ENCODE measurements around the gene MEG3. TPM values are rescaled to one million over a fixed set of nuclear protein-coding genes. Genes with fewer than 3 reads are reported as not detected.

MEG3 gene
- polyA plus RNA-seq, 1 donor from 2014 or later, result not detected

DNA sequence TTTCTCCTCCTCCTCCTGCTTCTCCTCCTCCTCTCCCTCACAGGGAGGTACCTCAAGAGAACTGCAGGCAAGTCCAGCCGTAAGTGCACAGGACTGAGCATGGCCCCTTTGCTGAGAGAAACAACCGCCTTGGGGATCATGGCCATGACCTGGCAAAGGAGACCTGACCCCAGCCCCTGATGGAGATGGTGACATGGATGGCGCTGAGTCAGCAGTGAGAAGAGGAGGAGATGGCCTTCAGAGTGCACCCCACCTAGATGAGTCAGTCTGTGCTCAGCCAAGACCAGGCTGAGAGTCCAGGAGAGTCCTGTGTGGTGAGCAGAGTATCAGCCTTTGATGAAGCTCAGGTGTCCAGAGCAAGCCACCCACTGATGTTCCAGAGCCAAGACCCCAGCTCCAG, 36.4 kb downstream of the MEG3 start:
- H3F3A ChIP-seq (ENCODE audit: insufficient read depth, low read length, poor library complexity, severe bottlenecking), result peaks cover 3% of the 10 kb centered on the region
- no peaks in the 10 kb centered on the region for H3K27me3 ChIP-seq (ENCODE audit: insufficient read depth, low read depth, low read length)
- no peaks in the 10 kb centered on the region for H4K20me1 ChIP-seq (ENCODE audit: insufficient read depth)
- no peak overlapping the region for H2AFZ ChIP-seq (ENCODE audit: low read depth, low read length)
- H3K9me3 ChIP-seq (ENCODE audit: low read length), result no peaks in the 10 kb centered on the region
- H3K36me3 ChIP-seq (ENCODE audit: insufficient read depth, low read length), result no peaks in the 10 kb centered on the region
- no peak for TF ChIP-seq TAF1 (IDR thresholded peaks at IDR 0.05; ENCODE audit: low read depth)
- no peak for TF ChIP-seq EZH2 (IDR thresholded peaks at IDR 0.05; ENCODE audit: borderline replicate concordance, insufficient read depth, low read length, poor library complexity, severe bottlenecking)
- no peak for TF ChIP-seq EP300 (conservative IDR thresholded peaks at IDR 0.05; ENCODE audit: poor library complexity, severe bottlenecking)
- TF ChIP-seq, protein P1, sequence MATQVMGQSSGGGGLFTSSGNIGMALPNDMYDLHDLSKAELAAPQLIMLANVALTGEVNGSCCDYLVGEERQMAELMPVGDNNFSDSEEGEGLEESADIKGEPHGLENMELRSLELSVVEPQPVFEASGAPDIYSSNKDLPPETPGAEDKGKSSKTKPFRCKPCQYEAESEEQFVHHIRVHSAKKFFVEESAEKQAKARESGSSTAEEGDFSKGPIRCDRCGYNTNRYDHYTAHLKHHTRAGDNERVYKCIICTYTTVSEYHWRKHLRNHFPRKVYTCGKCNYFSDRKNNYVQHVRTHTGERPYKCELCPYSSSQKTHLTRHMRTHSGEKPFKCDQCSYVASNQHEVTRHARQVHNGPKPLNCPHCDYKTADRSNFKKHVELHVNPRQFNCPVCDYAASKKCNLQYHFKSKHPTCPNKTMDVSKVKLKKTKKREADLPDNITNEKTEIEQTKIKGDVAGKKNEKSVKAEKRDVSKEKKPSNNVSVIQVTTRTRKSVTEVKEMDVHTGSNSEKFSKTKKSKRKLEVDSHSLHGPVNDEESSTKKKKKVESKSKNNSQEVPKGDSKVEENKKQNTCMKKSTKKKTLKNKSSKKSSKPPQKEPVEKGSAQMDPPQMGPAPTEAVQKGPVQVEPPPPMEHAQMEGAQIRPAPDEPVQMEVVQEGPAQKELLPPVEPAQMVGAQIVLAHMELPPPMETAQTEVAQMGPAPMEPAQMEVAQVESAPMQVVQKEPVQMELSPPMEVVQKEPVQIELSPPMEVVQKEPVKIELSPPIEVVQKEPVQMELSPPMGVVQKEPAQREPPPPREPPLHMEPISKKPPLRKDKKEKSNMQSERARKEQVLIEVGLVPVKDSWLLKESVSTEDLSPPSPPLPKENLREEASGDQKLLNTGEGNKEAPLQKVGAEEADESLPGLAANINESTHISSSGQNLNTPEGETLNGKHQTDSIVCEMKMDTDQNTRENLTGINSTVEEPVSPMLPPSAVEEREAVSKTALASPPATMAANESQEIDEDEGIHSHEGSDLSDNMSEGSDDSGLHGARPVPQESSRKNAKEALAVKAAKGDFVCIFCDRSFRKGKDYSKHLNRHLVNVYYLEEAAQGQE (IDR thresholded peaks at IDR 0.05; ENCODE audit: borderline replicate concordance), result no peak
- TF ChIP-seq SMC3 (conservative IDR thresholded peaks at IDR 0.05; ENCODE audit: poor library complexity), result no peak
- no peak for TF ChIP-seq POLR2AphosphoS5 (IDR thresholded peaks at IDR 0.05)
- no peak for TF ChIP-seq RAD21 (conservative IDR thresholded peaks at IDR 0.05)
- TF ChIP-seq MXI1 (conservative IDR thresholded peaks at IDR 0.05; ENCODE audit: poor library complexity, severe bottlenecking), result no peak
- TF ChIP-seq, protein P2, sequence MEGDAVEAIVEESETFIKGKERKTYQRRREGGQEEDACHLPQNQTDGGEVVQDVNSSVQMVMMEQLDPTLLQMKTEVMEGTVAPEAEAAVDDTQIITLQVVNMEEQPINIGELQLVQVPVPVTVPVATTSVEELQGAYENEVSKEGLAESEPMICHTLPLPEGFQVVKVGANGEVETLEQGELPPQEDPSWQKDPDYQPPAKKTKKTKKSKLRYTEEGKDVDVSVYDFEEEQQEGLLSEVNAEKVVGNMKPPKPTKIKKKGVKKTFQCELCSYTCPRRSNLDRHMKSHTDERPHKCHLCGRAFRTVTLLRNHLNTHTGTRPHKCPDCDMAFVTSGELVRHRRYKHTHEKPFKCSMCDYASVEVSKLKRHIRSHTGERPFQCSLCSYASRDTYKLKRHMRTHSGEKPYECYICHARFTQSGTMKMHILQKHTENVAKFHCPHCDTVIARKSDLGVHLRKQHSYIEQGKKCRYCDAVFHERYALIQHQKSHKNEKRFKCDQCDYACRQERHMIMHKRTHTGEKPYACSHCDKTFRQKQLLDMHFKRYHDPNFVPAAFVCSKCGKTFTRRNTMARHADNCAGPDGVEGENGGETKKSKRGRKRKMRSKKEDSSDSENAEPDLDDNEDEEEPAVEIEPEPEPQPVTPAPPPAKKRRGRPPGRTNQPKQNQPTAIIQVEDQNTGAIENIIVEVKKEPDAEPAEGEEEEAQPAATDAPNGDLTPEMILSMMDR (IDR thresholded peaks at IDR 0.05; ENCODE audit: poor library complexity, severe bottlenecking), result no peak
- no peak overlapping the region for H3K4me3 ChIP-seq (ENCODE audit: low read length)
- no peaks in the 10 kb centered on the region for H3K79me2 ChIP-seq (replicated peaks; ENCODE audit: insufficient read depth, low read length)
- H3K9ac ChIP-seq (ENCODE audit: low read length), result no peak overlapping the region
- H3K4me2 ChIP-seq (ENCODE audit: low read length), result no peak overlapping the region
- no peak overlapping the region for H3K27ac ChIP-seq (ENCODE audit: low read length)
- H3K9me2 ChIP-seq (ENCODE audit: insufficient read depth, low read length), result no peaks in the 10 kb centered on the region

DNA sequence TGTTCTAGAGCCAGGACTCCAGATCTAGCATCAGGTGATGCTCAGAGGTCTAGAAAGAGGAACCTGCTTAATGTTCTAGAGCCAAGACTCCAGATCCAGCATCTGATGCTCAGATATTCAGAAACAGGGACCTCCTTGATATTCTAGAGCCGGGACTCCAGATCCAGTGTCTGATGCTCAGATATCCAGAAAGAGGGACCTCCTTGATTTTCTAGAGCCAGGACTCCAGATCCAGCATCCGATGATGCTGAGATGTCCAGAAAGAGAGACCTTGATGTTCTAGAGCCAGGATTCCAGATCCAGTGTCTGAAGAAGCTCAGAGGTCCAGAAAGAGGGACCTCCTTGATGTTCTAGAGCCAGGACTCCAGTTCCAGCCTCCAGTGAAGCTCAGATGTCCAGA, 36.9 kb downstream of the MEG3 start:
- no peak overlapping the region for H3K27ac ChIP-seq (ENCODE audit: low read length)
- TF ChIP-seq, protein P1 (IDR thresholded peaks at IDR 0.05; ENCODE audit: borderline replicate concordance), result no peak
- no peak for TF ChIP-seq SMC3 (conservative IDR thresholded peaks at IDR 0.05; ENCODE audit: poor library complexity)
- TF ChIP-seq MXI1 (conservative IDR thresholded peaks at IDR 0.05; ENCODE audit: poor library complexity, severe bottlenecking), result no peak
- TF ChIP-seq, protein P2 (IDR thresholded peaks at IDR 0.05; ENCODE audit: poor library complexity, severe bottlenecking), result no peak
- no peak for TF ChIP-seq EP300 (conservative IDR thresholded peaks at IDR 0.05; ENCODE audit: poor library complexity, severe bottlenecking)
- no peaks in the 10 kb centered on the region for H3K36me3 ChIP-seq (ENCODE audit: insufficient read depth, low read length)
- no peaks in the 10 kb centered on the region for H3K9me2 ChIP-seq (ENCODE audit: insufficient read depth, low read length)
- H3K9me3 ChIP-seq (ENCODE audit: low read length), result no peaks in the 10 kb centered on the region
- H3K4me3 ChIP-seq (ENCODE audit: low read length), result no peak overlapping the region
- no peak overlapping the region for H3K9ac ChIP-seq (ENCODE audit: low read length)
- peaks cover 3% of the 10 kb centered on the region for H3F3A ChIP-seq (ENCODE audit: insufficient read depth, low read length, poor library complexity, severe bottlenecking)
- no peak overlapping the region for H3K4me2 ChIP-seq (ENCODE audit: low read length)
- H3K79me2 ChIP-seq (replicated peaks; ENCODE audit: insufficient read depth, low read length), result no peaks in the 10 kb centered on the region
- H3K27me3 ChIP-seq (ENCODE audit: insufficient read depth, low read depth, low read length), result no peaks in the 10 kb centered on the region
- no peaks in the 10 kb centered on the region for H4K20me1 ChIP-seq (ENCODE audit: insufficient read depth)
- no peak overlapping the region for H2AFZ ChIP-seq (ENCODE audit: low read depth, low read length)

Data from neural cell (in vitro differentiated cells).